Omental fat pad (tissue), 4 donors: ENCODE measurements around the gene OR51E1. TPM values are rescaled to one million over a fixed set of nuclear protein-coding genes. Genes with fewer than 3 reads are reported as not detected.

Source experiments
- ATAC-seq: fragments of 150-250 bp; one replicate; pipeline ENCODE4 v1.9.1; 2016; ENCODE audit warnings: mild to moderate bottlenecking, moderate library complexity; ENCODE audit not compliant: low FRiP score
- DNase-seq: peaks from one replicate; pipeline ENCODE4 v3.0.0-alpha.2; 2019; ENCODE audit warnings: low spot score
- total RNA-seq, 4 donors: library from RNA; depleted of rRNA; stranded (reverse); fragments of >200 nt; gene quantifications; one replicate each; pipeline ENCODE4 v1.1.0, GENCODE V29; 2016
- TF ChIP-seq, protein P1 (sequence below), 3 donors: fragments of 450-650 bp; IDR thresholded peaks; one replicate each; pipeline ENCODE4 v1.5.1; 2016 to 2017; ENCODE audit warnings: antibody characterized with exemption in 3 of 3, mild to moderate bottlenecking in 3 of 3, moderate library complexity in 2 of 3

Gene OR51E1
- total RNA-seq: 1 to 10 TPM in 3 of 4 donors, under 1 TPM in 1; 0.60 to 8.7 (median 2.0) TPM

DNA sequence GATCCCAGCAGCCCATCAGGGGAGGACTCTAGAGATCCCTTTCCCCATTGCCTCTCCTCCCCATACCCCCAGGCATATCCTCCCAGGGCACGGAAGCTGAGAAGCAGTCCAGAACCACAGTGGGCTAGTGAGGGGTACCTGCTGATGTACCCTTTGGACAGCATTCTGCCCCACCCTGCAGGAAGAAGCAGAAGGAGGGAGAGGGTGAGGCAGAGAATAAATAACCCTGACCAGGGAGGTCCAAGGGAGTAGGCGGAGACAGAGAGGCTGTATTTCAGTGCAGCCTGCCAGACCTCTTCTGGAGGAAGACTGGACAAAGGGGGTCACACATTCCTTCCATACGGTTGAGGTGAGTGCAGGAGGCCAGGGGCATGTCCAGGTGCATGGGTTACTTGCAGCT is at the start of gene OR51E1:
TSS of gene OR51E1 (plus strand) at position 301 of the 400 bp plus-strand sequence. CDS start 8,545 bp downstream, outside the sequence.
- DNase-seq (no peak), ATAC-seq (no peak)
- TF ChIP-seq, protein P1, sequence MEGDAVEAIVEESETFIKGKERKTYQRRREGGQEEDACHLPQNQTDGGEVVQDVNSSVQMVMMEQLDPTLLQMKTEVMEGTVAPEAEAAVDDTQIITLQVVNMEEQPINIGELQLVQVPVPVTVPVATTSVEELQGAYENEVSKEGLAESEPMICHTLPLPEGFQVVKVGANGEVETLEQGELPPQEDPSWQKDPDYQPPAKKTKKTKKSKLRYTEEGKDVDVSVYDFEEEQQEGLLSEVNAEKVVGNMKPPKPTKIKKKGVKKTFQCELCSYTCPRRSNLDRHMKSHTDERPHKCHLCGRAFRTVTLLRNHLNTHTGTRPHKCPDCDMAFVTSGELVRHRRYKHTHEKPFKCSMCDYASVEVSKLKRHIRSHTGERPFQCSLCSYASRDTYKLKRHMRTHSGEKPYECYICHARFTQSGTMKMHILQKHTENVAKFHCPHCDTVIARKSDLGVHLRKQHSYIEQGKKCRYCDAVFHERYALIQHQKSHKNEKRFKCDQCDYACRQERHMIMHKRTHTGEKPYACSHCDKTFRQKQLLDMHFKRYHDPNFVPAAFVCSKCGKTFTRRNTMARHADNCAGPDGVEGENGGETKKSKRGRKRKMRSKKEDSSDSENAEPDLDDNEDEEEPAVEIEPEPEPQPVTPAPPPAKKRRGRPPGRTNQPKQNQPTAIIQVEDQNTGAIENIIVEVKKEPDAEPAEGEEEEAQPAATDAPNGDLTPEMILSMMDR (IDR thresholded peaks at IDR 0.05): no peak

- ATAC-seq (no peak), DNase-seq (no peak)
- TF ChIP-seq, protein P1 (IDR thresholded peaks at IDR 0.05): no peak
Measured at GRCh38 chr11:4605057-4605456, 38.7 kb upstream of the OR51E1 start.

DNA sequence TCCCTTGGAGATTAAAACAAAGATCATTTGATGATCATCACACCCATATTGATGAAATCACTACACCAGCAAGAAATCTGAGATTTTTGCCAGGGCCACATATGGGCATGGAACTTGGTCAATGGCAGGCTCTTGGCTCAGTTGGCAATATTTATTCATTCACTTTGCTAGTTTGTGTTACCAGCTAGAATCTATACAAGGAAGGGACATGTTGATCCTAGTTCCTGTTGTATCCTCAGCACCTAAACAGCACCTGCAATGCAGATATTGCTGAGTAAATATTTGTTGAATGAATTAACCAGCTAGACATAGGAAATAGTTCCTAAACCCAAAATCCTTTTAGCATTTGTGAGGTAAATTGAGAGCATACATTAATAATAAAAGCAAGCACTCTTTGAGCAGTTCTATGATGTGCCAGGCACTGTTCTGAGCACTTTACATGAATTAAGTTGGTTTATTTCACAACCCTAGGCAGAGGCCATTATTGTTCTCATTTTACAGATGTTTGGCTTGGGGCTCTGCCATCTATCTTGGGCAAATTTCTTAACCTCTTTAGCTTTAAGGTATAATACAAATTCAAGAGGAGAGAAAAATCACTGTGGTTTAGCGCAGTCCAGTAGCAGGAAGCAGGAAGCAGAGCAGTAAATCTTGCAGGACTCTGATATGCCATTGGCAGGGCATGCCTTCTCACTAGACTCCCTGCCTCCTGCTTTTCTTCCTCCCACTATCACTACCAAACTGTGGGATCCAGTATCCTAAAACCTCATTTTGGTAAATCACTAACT is 37.4 kb upstream of the OR51E1 start:
- TF ChIP-seq, protein P1 (IDR thresholded peaks at IDR 0.05): no peak
- no peak for ATAC-seq
- no peak for DNase-seq

GRCh38 chr11:4607096-4607495 is 36.7 kb upstream of the OR51E1 start:
- DNase-seq (no peak), ATAC-seq (no peak)
- TF ChIP-seq, protein P1 (IDR thresholded peaks at IDR 0.05): no peak

- DNase-seq (peak; percentile 85), ATAC-seq (peak; percentile 99)
- TF ChIP-seq, protein P1 (IDR thresholded peaks at IDR 0.05): no peak
Measured at GRCh38 chr11:4607781-4608666, 35.8 kb upstream of the OR51E1 start, which contains the start of gene TRIM68. Gene TRIM68, minus strand, starts transcription at chr11:4608231. Its CDS starts 2,727 bp downstream, at chr11:4605504.

- TF ChIP-seq, protein P1 (IDR thresholded peaks at IDR 0.05): no peak
- DNase-seq: no peak
- ATAC-seq: no peak
Measured at GRCh38 chr11:4610258-4610935, 33.4 kb upstream of the OR51E1 start.
